Nephron (organoid): Measurements from ENCODE around the gene LIN54.

Experiments
- H3K27ac Mint-ChIP-seq, 3 experiments: 2 replicates each; pipeline ENCODE4 v1.8.0; 2020; ENCODE audit warnings: mixed read lengths in 3 of 3, mild to moderate bottlenecking in 2 of 3, moderate library complexity in 1 of 3
- H3K27me3 Mint-ChIP-seq: 2 replicates; pipeline ENCODE4 v1.8.0; 2021; ENCODE audit warnings: low read depth, mild to moderate bottlenecking, moderate library complexity, mixed read lengths
- H3K36me3 Mint-ChIP-seq: 2 replicates; pipeline ENCODE4 v1.8.0; 2020; ENCODE audit warnings: low read depth, mixed read lengths
- H3K4me1 Mint-ChIP-seq: 2 replicates; pipeline ENCODE4 v1.8.0; 2020; ENCODE audit warnings: mixed read lengths
- H3K4me3 Mint-ChIP-seq, 3 experiments: 2 replicates each; pipeline ENCODE4 v1.8.0; 2020; ENCODE audit warnings: mild to moderate bottlenecking in 3 of 3, mixed read lengths in 3 of 3, moderate library complexity in 2 of 3
- H3K9me3 Mint-ChIP-seq: 2 replicates; pipeline ENCODE4 v1.8.0; 2020; ENCODE audit warnings: mixed read lengths
- CTCF ChIP-seq, 3 experiments: fragments of 200-600 bp; sonication (generic); IDR thresholded peaks; one replicate each; pipeline ENCODE4 v1.5.0; 2021; ENCODE audit warnings: antibody characterized with exemption in 3 of 3; ENCODE audit not compliant: unreplicated experiment in 3 of 3

LIN54 gene

GRCh38 chr4:82969414-82969813 lies 41.2 kb downstream of the LIN54 start:
- Mint-ChIP-seq H3K9me3 (no peaks in the 10 kb centered on the region), H3K4me1 (no peaks in the 10 kb centered on the region), H3K4me3 (no peak overlapping the region), H3K36me3 (peaks cover 50% of the 10 kb centered on the region), H3K27ac (no peak overlapping the region), H3K27me3 (peaks cover 4% of the 10 kb centered on the region)
- no peak for TF ChIP-seq CTCF (IDR thresholded peaks at IDR 0.05; ENCODE audit: unreplicated experiment in 3 of 3)

- no peak overlapping the region for H3K27ac Mint-ChIP-seq
- no peaks in the 10 kb centered on the region for H3K4me1 Mint-ChIP-seq
- no peak overlapping the region for H3K4me3 Mint-ChIP-seq
- peaks cover 51% of the 10 kb centered on the region for H3K36me3 Mint-ChIP-seq
- TF ChIP-seq CTCF (IDR thresholded peaks at IDR 0.05; ENCODE audit: unreplicated experiment in 3 of 3) = no peak
- H3K27me3 Mint-ChIP-seq = peaks cover 4% of the 10 kb centered on the region
- H3K9me3 Mint-ChIP-seq = no peaks in the 10 kb centered on the region
Measured at GRCh38 chr4:82968972-82969371, 41.7 kb downstream of the LIN54 start.

- no peak overlapping the region for H3K27ac Mint-ChIP-seq
- H3K27me3 Mint-ChIP-seq = peaks cover 4% of the 10 kb centered on the region
Measured at GRCh38 chr4:82965763-82966162, 44.9 kb downstream of the LIN54 start.

GRCh38 chr4:82957045-82957444 lies 53.6 kb downstream of the LIN54 start:
- Mint-ChIP-seq H3K36me3 (peaks cover 32% of the 10 kb centered on the region), H3K4me3 (no peak overlapping the region), H3K4me1 (no peaks in the 10 kb centered on the region), H3K9me3 (no peaks in the 10 kb centered on the region), H3K27me3 (no peaks in the 10 kb centered on the region), H3K27ac (no peak overlapping the region)
- TF ChIP-seq CTCF (IDR thresholded peaks at IDR 0.05; ENCODE audit: unreplicated experiment in 3 of 3) = no peak

More at GRCh38 chr4:82965763-82966162, 44.9 kb downstream of the LIN54 start:
- no peak for TF ChIP-seq CTCF (IDR thresholded peaks at IDR 0.05; ENCODE audit: unreplicated experiment in 3 of 3)
- H3K36me3 Mint-ChIP-seq = peaks cover 62% of the 10 kb centered on the region
- H3K4me3 Mint-ChIP-seq = no peak overlapping the region
- H3K9me3 Mint-ChIP-seq = no peaks in the 10 kb centered on the region
- H3K4me1 Mint-ChIP-seq = no peaks in the 10 kb centered on the region

- no peak overlapping the region for H3K4me3 Mint-ChIP-seq
- no peak for TF ChIP-seq CTCF (IDR thresholded peaks at IDR 0.05; ENCODE audit: unreplicated experiment in 3 of 3)
- no peaks in the 10 kb centered on the region for H3K27me3 Mint-ChIP-seq
- no peak overlapping the region for H3K27ac Mint-ChIP-seq
- H3K9me3 Mint-ChIP-seq = no peaks in the 10 kb centered on the region
- peaks cover 21% of the 10 kb centered on the region for H3K36me3 Mint-ChIP-seq
- H3K4me1 Mint-ChIP-seq = no peaks in the 10 kb centered on the region
Measured at GRCh38 chr4:82954212-82954611, 56.4 kb downstream of the LIN54 start.

GRCh38 chr4:82951196-82951595 lies 59.4 kb downstream of the LIN54 start:
- H3K9me3 Mint-ChIP-seq = no peaks in the 10 kb centered on the region
- no peak overlapping the region for H3K4me3 Mint-ChIP-seq
- peaks cover 15% of the 10 kb centered on the region for H3K36me3 Mint-ChIP-seq
- H3K27me3 Mint-ChIP-seq = no peaks in the 10 kb centered on the region
- H3K27ac Mint-ChIP-seq = no peak overlapping the region
- TF ChIP-seq CTCF (IDR thresholded peaks at IDR 0.05; ENCODE audit: unreplicated experiment in 3 of 3) = no peak
- H3K4me1 Mint-ChIP-seq = no peaks in the 10 kb centered on the region
